Fibroblast of the aortic adventitia (primary cell): ENCODE data around the gene PCDH9. TPM values are rescaled to one million over a fixed set of nuclear protein-coding genes. Genes with fewer than 3 reads are reported as not detected.

ENCODE experiments used
- DNase-seq: peaks from one replicate; pipeline ENCODE4 v3.0.0-alpha.2; 2010; ENCODE audit warnings: low read depth
- H3K4me3 ChIP-seq: 2 replicates; pipeline ENCODE4 v1.5.1; 2011; ENCODE audit warnings: low read depth, mild to moderate bottlenecking, control low read depth, low read length, moderate library complexity
- total RNA-seq: library from RNA; depleted of rRNA; stranded (reverse); fragments of >200 nt; gene quantifications from 2 replicates; pipeline ENCODE4 v1.2.3, GENCODE V29; 2012; ENCODE audit warnings: low replicate concordance
- TF ChIP-seq, protein P1 (sequence below): IDR thresholded peaks from 2 replicates; pipeline ENCODE4 v1.5.1; 2011; ENCODE audit warnings: mild to moderate bottlenecking, low read length, control low read depth, inconsistent platforms; ENCODE audit not compliant: insufficient read depth

The PCDH9 gene
- total RNA-seq, 1 donor: 19.0 TPM

DNA sequence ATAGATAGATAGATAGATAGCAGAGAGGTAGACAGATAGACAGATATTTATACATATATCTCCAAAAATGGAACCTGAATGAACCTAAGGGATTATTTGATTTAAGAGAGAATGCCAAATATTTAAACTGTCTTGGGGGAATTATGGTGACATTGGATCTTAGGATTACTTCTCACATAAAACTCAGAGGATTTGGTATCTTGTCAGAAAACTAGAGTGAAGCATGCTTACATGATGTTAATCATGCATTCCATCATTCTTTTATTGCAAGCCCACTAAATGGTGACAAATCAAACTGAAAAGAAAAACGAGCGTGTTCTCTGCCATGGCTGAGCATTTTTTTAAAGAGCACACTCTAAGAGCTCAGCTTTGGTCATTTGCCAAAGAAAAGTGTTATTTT lies 165.2 kb downstream of the PCDH9 start:
- TF ChIP-seq, protein P1, sequence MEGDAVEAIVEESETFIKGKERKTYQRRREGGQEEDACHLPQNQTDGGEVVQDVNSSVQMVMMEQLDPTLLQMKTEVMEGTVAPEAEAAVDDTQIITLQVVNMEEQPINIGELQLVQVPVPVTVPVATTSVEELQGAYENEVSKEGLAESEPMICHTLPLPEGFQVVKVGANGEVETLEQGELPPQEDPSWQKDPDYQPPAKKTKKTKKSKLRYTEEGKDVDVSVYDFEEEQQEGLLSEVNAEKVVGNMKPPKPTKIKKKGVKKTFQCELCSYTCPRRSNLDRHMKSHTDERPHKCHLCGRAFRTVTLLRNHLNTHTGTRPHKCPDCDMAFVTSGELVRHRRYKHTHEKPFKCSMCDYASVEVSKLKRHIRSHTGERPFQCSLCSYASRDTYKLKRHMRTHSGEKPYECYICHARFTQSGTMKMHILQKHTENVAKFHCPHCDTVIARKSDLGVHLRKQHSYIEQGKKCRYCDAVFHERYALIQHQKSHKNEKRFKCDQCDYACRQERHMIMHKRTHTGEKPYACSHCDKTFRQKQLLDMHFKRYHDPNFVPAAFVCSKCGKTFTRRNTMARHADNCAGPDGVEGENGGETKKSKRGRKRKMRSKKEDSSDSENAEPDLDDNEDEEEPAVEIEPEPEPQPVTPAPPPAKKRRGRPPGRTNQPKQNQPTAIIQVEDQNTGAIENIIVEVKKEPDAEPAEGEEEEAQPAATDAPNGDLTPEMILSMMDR: no peak
- no peak for DNase-seq
- no peak overlapping the region for H3K4me3 ChIP-seq

DNA sequence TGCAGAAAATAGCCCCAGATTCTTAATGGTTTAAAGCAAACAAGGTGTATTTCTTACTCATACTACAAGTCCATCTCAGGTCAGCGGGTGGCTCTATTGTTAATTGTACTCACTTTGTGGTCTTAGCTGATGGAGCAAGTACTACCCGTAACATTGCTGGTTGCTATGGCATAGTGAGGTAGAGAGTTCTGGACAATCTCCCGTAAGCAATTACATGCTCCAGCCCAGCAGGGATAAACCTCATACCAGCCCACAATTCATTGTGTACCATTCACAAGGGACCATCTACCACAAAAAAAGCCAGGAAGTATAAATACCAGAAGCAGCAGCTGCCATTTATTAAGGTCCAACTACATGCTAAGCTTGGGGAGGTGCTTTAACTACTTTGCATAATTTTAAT lies 167.1 kb downstream of the PCDH9 start:
- TF ChIP-seq, protein P1: no peak
- H3K4me3 ChIP-seq: no peak overlapping the region
- DNase-seq: no peak

DNA sequence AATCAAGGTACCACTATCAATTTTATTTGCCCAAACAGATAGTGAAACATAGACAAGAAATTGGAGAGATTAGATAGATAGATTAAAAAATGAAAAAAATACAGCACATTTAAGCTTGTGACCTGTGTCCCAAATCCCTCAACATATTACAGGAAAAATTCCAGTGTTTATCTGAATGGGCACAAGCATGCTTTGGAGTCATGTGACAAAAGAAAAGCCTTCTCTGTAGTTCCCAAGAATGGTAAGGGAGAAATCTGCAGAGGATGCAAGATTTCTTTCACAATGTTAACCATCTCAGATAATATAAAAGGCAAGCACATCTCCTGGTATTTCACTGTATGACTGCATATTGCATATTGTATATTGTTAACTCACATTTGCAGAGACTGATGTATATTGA lies 168.0 kb downstream of the PCDH9 start:
- TF ChIP-seq, protein P1: no peak
- H3K4me3 ChIP-seq: no peak overlapping the region
- DNase-seq: peak; percentile 14

DNA sequence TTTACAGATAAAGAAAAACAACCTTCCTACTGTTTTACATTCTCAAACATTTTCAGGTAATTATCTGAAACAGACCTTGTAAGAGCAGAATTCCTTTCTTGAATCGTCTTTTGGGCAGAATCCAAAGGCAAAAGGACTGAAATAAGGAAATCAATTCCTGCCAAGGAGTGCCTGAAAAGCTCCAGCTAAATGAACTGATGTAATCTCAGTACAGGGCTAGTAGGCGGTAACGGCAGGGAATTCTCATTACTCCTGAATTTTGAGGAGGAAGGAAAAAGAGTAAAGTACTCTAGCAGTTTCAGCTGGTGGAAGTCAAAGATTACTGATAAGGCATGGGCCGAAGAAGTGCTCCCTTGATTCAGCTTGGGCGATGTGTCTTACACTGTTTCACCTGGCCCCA lies 168.4 kb downstream of the PCDH9 start:
- TF ChIP-seq, protein P1: no peak
- peak; percentile 40 for DNase-seq
- H3K4me3 ChIP-seq: no peak overlapping the region

DNA sequence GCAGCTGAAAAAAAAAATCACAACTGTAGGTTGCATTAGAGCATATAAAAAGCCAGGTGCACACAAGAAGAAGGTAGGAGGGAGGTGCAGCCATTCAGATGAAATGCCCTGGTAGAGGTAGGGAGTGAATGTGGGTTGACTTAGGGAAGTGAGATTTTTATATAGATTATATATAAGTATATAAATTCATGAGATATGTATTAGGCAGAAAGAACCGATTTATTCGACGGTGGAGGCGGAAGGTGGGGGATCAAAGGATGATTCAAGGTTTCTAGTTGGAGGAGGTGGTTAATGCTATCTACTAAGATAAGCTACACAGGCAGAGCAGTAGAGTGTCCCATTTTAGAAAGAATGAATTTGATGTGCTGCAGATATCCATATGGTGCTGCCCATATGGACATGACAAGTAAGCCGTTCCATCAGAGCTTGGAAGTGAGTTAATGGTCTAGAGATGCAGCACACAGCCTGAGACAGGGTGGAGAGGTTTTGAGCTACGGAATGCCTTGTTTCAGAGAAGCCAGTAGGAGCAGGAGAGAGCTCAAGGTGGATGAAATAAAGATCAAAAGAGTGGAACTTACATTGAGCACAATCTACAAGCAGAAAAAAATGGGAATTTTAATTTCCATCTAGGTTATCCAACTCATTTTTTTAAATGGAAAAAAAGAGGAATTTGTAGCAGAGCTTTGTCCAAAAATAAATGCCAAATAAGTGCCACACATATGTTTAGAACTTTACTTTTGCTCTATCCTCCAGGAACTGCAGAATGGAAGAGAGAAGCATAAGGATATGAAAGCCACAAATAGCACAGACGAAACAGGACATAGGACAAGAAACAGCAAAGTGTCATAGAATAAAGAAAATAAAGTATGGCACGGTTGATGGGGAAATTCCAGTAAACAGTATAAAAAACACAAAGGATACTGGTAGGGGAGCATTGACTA lies 177.3 kb downstream of the PCDH9 start:
- TF ChIP-seq, protein P1: no peak
- no peak overlapping the region for H3K4me3 ChIP-seq
- DNase-seq: no peak

DNA sequence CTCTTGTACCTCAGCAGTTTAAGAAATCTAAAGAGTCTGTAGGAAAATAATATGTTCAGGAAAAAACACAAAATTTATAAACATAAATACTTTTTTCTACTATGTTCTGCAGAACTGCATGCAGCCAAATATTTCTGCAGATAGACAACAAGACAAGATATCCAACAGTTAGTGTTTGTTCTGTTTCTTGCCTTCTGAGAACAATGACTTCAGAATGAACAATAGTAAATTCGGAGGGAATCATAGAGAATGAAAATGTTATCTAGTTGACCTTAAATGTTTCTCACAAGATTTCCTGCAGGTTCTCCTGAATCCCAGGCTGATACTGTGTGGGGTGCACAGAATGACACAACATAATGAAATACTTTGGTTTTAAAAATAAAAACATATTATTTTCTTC lies 180.4 kb downstream of the PCDH9 start:
- H3K4me3 ChIP-seq: no peak overlapping the region
- TF ChIP-seq, protein P1: no peak
- no peak for DNase-seq
